Measurements from ENCODE around the gene C19orf73. TPM values are rescaled to one million over a fixed set of nuclear protein-coding genes. Genes with fewer than 3 reads are reported as not detected.
"Not testable (repeated sequence)": the region's sequence is repeated elsewhere in the genome, so short reads cannot be mapped to it uniquely, and the experiment has no call there.

The C19orf73 gene
- total and polyA plus RNA-seq, 2 donors (not counting 1 experiment from before 2014, with no cell fraction given), result 0.30 to 0.83 TPM

- peaks cover 8% of the 10 kb centered on the region for H3K4me1 ChIP-seq (ENCODE audit: control insufficient read depth, extremely low read depth, insufficient read depth, low read length)
- H3K36me3 ChIP-seq (ENCODE audit: control insufficient read depth, insufficient read depth, low read length), result no peaks in the 10 kb centered on the region
- no peaks in the 10 kb centered on the region for H3K79me2 ChIP-seq (ENCODE audit: control insufficient read depth, insufficient read depth, low read length)
- no peak for TF ChIP-seq EZH2 (IDR thresholded peaks at IDR 0.05; ENCODE audit: low read length, missing control alignments)
- TF ChIP-seq, protein P1, sequence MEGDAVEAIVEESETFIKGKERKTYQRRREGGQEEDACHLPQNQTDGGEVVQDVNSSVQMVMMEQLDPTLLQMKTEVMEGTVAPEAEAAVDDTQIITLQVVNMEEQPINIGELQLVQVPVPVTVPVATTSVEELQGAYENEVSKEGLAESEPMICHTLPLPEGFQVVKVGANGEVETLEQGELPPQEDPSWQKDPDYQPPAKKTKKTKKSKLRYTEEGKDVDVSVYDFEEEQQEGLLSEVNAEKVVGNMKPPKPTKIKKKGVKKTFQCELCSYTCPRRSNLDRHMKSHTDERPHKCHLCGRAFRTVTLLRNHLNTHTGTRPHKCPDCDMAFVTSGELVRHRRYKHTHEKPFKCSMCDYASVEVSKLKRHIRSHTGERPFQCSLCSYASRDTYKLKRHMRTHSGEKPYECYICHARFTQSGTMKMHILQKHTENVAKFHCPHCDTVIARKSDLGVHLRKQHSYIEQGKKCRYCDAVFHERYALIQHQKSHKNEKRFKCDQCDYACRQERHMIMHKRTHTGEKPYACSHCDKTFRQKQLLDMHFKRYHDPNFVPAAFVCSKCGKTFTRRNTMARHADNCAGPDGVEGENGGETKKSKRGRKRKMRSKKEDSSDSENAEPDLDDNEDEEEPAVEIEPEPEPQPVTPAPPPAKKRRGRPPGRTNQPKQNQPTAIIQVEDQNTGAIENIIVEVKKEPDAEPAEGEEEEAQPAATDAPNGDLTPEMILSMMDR (conservative IDR thresholded peaks at IDR 0.05 in 1 of 2, IDR thresholded peaks at IDR 0.05 in 1 of 2; ENCODE audit: low read depth in 1 of 2, low read length in 2 of 2), result no peak
- H3K9ac ChIP-seq (ENCODE audit: insufficient read depth, low read length), result no peak overlapping the region
- no peak overlapping the region for H3K27ac ChIP-seq (ENCODE audit: insufficient read depth, low read length)
- H2AFZ ChIP-seq (ENCODE audit: low read length), result no peak overlapping the region
- no peak for DNase-seq (ENCODE audit: low read depth in 2 of 2)
- H3K27me3 ChIP-seq (ENCODE audit: control insufficient read depth, insufficient read depth, low read length), result peaks cover 4% of the 10 kb centered on the region
- H3K9me3 ChIP-seq (ENCODE audit: control insufficient read depth, insufficient read depth, low read depth, low read length), result no peaks in the 10 kb centered on the region
- H3K4me2 ChIP-seq (ENCODE audit: extremely low read depth, insufficient read depth, low read length), result no peak overlapping the region
- no peaks in the 10 kb centered on the region for H4K20me1 ChIP-seq (ENCODE audit: control insufficient read depth, extremely low read depth, insufficient read depth, low read length)
- H3K4me3 ChIP-seq (replicated peaks in 1 of 4; ENCODE audit: control extremely low read depth in 1 of 4, insufficient read depth in 1 of 4, low read depth in 3 of 4, low read length in 4 of 4), result no peak overlapping the region
Observed at GRCh38 chr19:49148044-49148682, 29.2 kb upstream of the C19orf73 start.

GRCh38 chr19:49146408-49146770 lies 27.4 kb upstream of the C19orf73 start:
- H3K79me2 ChIP-seq (ENCODE audit: control insufficient read depth, insufficient read depth, low read length); H3K4me1 ChIP-seq (ENCODE audit: control insufficient read depth, extremely low read depth, insufficient read depth, low read length); H3K36me3 ChIP-seq (ENCODE audit: control insufficient read depth, insufficient read depth, low read length); H2AFZ ChIP-seq (ENCODE audit: low read length); H3K27me3 ChIP-seq (ENCODE audit: control insufficient read depth, insufficient read depth, low read length); H3K9me3 ChIP-seq (ENCODE audit: control insufficient read depth, insufficient read depth, low read depth, low read length); H3K9ac ChIP-seq (ENCODE audit: insufficient read depth, low read length); H3K27ac ChIP-seq (ENCODE audit: insufficient read depth, low read length); H3K4me2 ChIP-seq (ENCODE audit: extremely low read depth, insufficient read depth, low read length); H4K20me1 ChIP-seq (ENCODE audit: control insufficient read depth, extremely low read depth, insufficient read depth, low read length): not testable (repeated sequence)
- peak overlapping the region in 1 of 4 experiments; percentile 22 for H3K4me3 ChIP-seq (replicated peaks in 1 of 4; ENCODE audit: control extremely low read depth in 1 of 4, insufficient read depth in 1 of 4, low read depth in 3 of 4, low read length in 4 of 4)
- DNase-seq (ENCODE audit: low read depth in 2 of 2), result peak in 1 of 2 donors; percentile 59

- H3K4me1 ChIP-seq (ENCODE audit: control insufficient read depth, extremely low read depth, insufficient read depth, low read length), result peaks cover 8% of the 10 kb centered on the region
- H4K20me1 ChIP-seq (ENCODE audit: control insufficient read depth, extremely low read depth, insufficient read depth, low read length), result no peaks in the 10 kb centered on the region
- H3K79me2 ChIP-seq (ENCODE audit: control insufficient read depth, insufficient read depth, low read length), result no peaks in the 10 kb centered on the region
- no peak overlapping the region for H3K9ac ChIP-seq (ENCODE audit: insufficient read depth, low read length)
- no peak overlapping the region for H3K4me2 ChIP-seq (ENCODE audit: extremely low read depth, insufficient read depth, low read length)
- H3K27me3 ChIP-seq (ENCODE audit: control insufficient read depth, insufficient read depth, low read length), result peaks cover 4% of the 10 kb centered on the region
- H2AFZ ChIP-seq (ENCODE audit: low read length), result no peak overlapping the region
- peak overlapping the region in 2 of 4 experiments; percentile 22 to 44 for H3K4me3 ChIP-seq (replicated peaks in 1 of 4; ENCODE audit: control extremely low read depth in 1 of 4, insufficient read depth in 1 of 4, low read depth in 3 of 4, low read length in 4 of 4)
- no peak overlapping the region for H3K27ac ChIP-seq (ENCODE audit: insufficient read depth, low read length)
- DNase-seq (ENCODE audit: low read depth in 2 of 2), result peak; percentile 71 to 75
- no peaks in the 10 kb centered on the region for H3K36me3 ChIP-seq (ENCODE audit: control insufficient read depth, insufficient read depth, low read length)
- no peaks in the 10 kb centered on the region for H3K9me3 ChIP-seq (ENCODE audit: control insufficient read depth, insufficient read depth, low read depth, low read length)
- TF ChIP-seq, protein P1 (conservative IDR thresholded peaks at IDR 0.05 in 1 of 2, IDR thresholded peaks at IDR 0.05 in 1 of 2; ENCODE audit: low read depth in 1 of 2, low read length in 2 of 2), result peak; percentile 74 to 84
- TF ChIP-seq EZH2 (IDR thresholded peaks at IDR 0.05; ENCODE audit: low read length, missing control alignments), result no peak
Observed at GRCh38 chr19:49145573-49146407, 26.8 kb upstream of the C19orf73 start.
